OCI-LY7 (cell line): Measurements from ENCODE around the gene FAM9C. TPM values are rescaled to one million over a fixed set of nuclear protein-coding genes. Genes with fewer than 3 reads are reported as not detected.

Source experiments
- BruUV-seq: library from RNA; stranded (reverse); fragments of 400-500 nt; replicated peaks from 2 replicates; lab custom pipeline; 2021; lab: Mats Ljungman, UMichigan
- CTCF ChIA-PET: fragments of 300-600 bp; sonication (Branson Sonifier 250); formaldehyde crosslinking; loops from one replicate; lab custom pipeline; 2022; ENCODE audit warnings: antibody characterized with exemption; ENCODE audit not compliant: unreplicated experiment; lab: Charles Lee
- POLR2A ChIA-PET: fragments of 300-600 bp; sonication (Branson Sonifier 250); formaldehyde crosslinking; loops from one replicate; lab custom pipeline; 2022; ENCODE audit warnings: antibody characterized with exemption; lab: Charles Lee
- DNase-seq: peaks from one replicate; pipeline ENCODE4 v3.0.0-alpha.2; 2015; ENCODE audit warnings: low spot score
- H2AFZ ChIP-seq: fragments of 200-600 bp; sonication (generic), shearing (Covaris generic); 2 replicates; pipeline ENCODE4 v1.6.1; 2014; ENCODE audit warnings: mild to moderate bottlenecking, antibody characterized with exemption, low read length, moderate library complexity
- H3K27ac ChIP-seq: fragments of 200-600 bp; sonication (generic); 2 replicates; pipeline ENCODE4 v1.5.1; 2014; ENCODE audit warnings: mixed run types, low read depth, mild to moderate bottlenecking, moderate library complexity, low read length, inconsistent platforms; ENCODE audit not compliant: poor library complexity, severe bottlenecking
- H3K36me3 ChIP-seq: fragments of 200-600 bp; sonication (generic); 2 replicates; pipeline ENCODE4 v1.6.1; 2014; ENCODE audit warnings: mild to moderate bottlenecking, antibody characterized with exemption, low read length, moderate library complexity, mixed read lengths; ENCODE audit not compliant: insufficient read depth
- H3K4me1 ChIP-seq: fragments of 200-600 bp; sonication (generic); 2 replicates; pipeline ENCODE4 v1.5.1; 2014; ENCODE audit warnings: mild to moderate bottlenecking, low read length; ENCODE audit not compliant: insufficient read depth, poor library complexity, severe bottlenecking
- H3K4me2 ChIP-seq: fragments of 200-600 bp; sonication (generic); 2 replicates; pipeline ENCODE4 v1.6.1; 2014; ENCODE audit warnings: mild to moderate bottlenecking, low read length
- H3K4me3 ChIP-seq: fragments of 200-600 bp; sonication (generic); 2 replicates; pipeline ENCODE4 v1.5.1; 2014; ENCODE audit warnings: mild to moderate bottlenecking, low read depth, low read length; ENCODE audit not compliant: poor library complexity, severe bottlenecking
- H3K79me2 ChIP-seq: fragments of 200-600 bp; sonication (generic); 2 replicates; pipeline ENCODE4 v1.6.1; 2016; ENCODE audit warnings: low read depth, mild to moderate bottlenecking, low read length, moderate library complexity, mixed read lengths; ENCODE audit not compliant: insufficient read depth
- H3K9me2 ChIP-seq: fragments of 200-600 bp; sonication (generic); 2 replicates; pipeline ENCODE4 v1.6.1; 2016; ENCODE audit warnings: mild to moderate bottlenecking, low read length, mixed read lengths; ENCODE audit not compliant: insufficient read depth
- H3K9me3 ChIP-seq: fragments of 200-600 bp; sonication (generic); 2 replicates; pipeline ENCODE4 v1.6.1; 2014; ENCODE audit warnings: mild to moderate bottlenecking, mixed run types, low read length, mixed read lengths
- H4K20me1 ChIP-seq: fragments of 200-600 bp; sonication (generic); 2 replicates; pipeline ENCODE4 v1.6.1; 2014; ENCODE audit warnings: mild to moderate bottlenecking, antibody characterized with exemption, low read length, moderate library complexity, mixed read lengths; ENCODE audit not compliant: insufficient read depth
- CTCF ChIP-seq: fragments of 200-600 bp; sonication (generic); conservative IDR thresholded peaks from 2 replicates; pipeline ENCODE4 v1.5.1; 2014; ENCODE audit warnings: mild to moderate bottlenecking, antibody characterized with exemption, low read length, moderate library complexity, mixed read lengths
- EZH2phosphoT487 ChIP-seq: fragments of 200-600 bp; sonication (generic); IDR thresholded peaks from 2 replicates; pipeline ENCODE4 v1.6.1; 2018; ENCODE audit warnings: low read depth, borderline replicate concordance, mild to moderate bottlenecking, mixed run types, antibody characterized with exemption, low read length, moderate library complexity, mixed read lengths
- intact Hi-C: fragments of 100-400 bp; cut with micrococcal nuclease; formaldehyde crosslinking; loops from one replicate; pipeline ENCODE4 v1.10.0; 2022; ENCODE audit not compliant: unreplicated experiment
- total RNA-seq, 2 experiments: library from RNA; depleted of rRNA in 1 of 2; stranded (reverse); fragments of >200 nt in 1 of 2; shearing (Covaris generic) in 1 of 2; gene quantifications; 2 replicates each; pipeline ENCODE4 v1.2.3, GENCODE V29; 2014 to 2022

Gene FAM9C
- total RNA-seq, 2 experiments from 2014 or later, result not detected

- Histone ChIP-seq H3K4me1 (peaks cover 81% of the 10 kb centered on the region), H3K9me3 (no peaks in the 10 kb centered on the region), H3K4me3 (no peak overlapping the region), H3K79me2 (no peaks in the 10 kb centered on the region), H3K4me2 (peak overlapping the region; percentile 29; the same call in 1 of the 2 replicates), H3K36me3 (no peaks in the 10 kb centered on the region), H2AFZ (no peak overlapping the region), H3K27ac (no peak overlapping the region), H4K20me1 (no peaks in the 10 kb centered on the region), H3K9me2 (no peaks in the 10 kb centered on the region)
- no peak for DNase-seq
- ChIA-PET POLR2A (interaction anchor here (0.6 to 4.9 kb wide), 9 partner anchors 9 to 471 kb away, joined by 3 to 35 read pairs (median 4); no protein-coding TSS in a partner anchor), CTCF (no interaction called here)
- intact Hi-C loops, result loop anchor here (2.0 to 5.0 kb wide), 3 partner anchors 25 to 485 kb away; no protein-coding TSS in a partner anchor
- no TSS peak for BruUV-seq
- no peak for TF ChIP-seq CTCF
- TF ChIP-seq EZH2phosphoT487, result no peak
Observed at GRCh38 chrX:13001961-13002671, 42.3 kb downstream of the FAM9C start.

- Histone ChIP-seq H3K9me3 (no peaks in the 10 kb centered on the region), H3K4me3 (peak overlapping the region; percentile 62), H3K79me2 (no peaks in the 10 kb centered on the region), H3K36me3 (no peaks in the 10 kb centered on the region), H3K4me2 (peak overlapping the region; percentile 96), H3K9me2 (no peaks in the 10 kb centered on the region), H4K20me1 (no peaks in the 10 kb centered on the region), H3K4me1 (peaks cover 71% of the 10 kb centered on the region), H2AFZ (no peak overlapping the region), H3K27ac (peak overlapping the region; percentile 83)
- TF ChIP-seq CTCF (no peak), EZH2phosphoT487 (no peak)
- ChIA-PET CTCF (interaction anchor here (1.0 kb wide), 1 partner anchor 85 kb away, joined by 3 read pairs; no protein-coding TSS in a partner anchor), POLR2A (interaction anchor here (0.5 to 4.9 kb wide), 10 partner anchors 7 to 486 kb away, joined by 3 to 35 read pairs (median 4); no protein-coding TSS in a partner anchor)
- DNase-seq, result no peak
- no TSS peak for BruUV-seq
- intact Hi-C loops, result loop anchor here (2.0 to 5.0 kb wide), 3 partner anchors 24 to 486 kb away; no protein-coding TSS in a partner anchor
Observed at GRCh38 chrX:13001097-13001496, 43.3 kb downstream of the FAM9C start.
